NB4 (cell line): ENCODE data around the gene GNMT.
A peak's percentile ranks its signal among the peaks of the same experiment; 100 is the strongest.

Experiments
- DNase-seq: peaks from one replicate; pipeline ENCODE4 v3.0.0; 2010; ENCODE audit warnings: low read depth
- H3K4me3 ChIP-seq: one replicate; pipeline ENCODE4 v1.5.1; 2011; ENCODE audit warnings: mild to moderate bottlenecking, low read depth, low read length, moderate library complexity
- MYC ChIP-seq: IDR thresholded peaks from 2 replicates; pipeline ENCODE4 v1.6.1; 2011; ENCODE audit warnings: low read depth, low read length
- POLR2A ChIP-seq: IDR thresholded peaks from 2 replicates; pipeline ENCODE4 v1.6.1; 2011; ENCODE audit warnings: mild to moderate bottlenecking; ENCODE audit not compliant: insufficient read length; ENCODE audit errors: extremely low read depth
- TF ChIP-seq, protein P1 (sequence below): IDR thresholded peaks from 2 replicates; pipeline ENCODE4 v1.6.1; 2011; ENCODE audit warnings: low read depth, low read length
- TF ChIP-seq, protein P2 (sequence below): IDR thresholded peaks from one replicate; pipeline ENCODE4 v1.5.1; 2012; ENCODE audit warnings: low read depth, low read length

Gene GNMT

GRCh38 chr6:42932412-42932811 lies 28.1 kb upstream of the GNMT start:
- TF ChIP-seq MYC, result no peak
- no peak for TF ChIP-seq POLR2A
- TF ChIP-seq, protein P1, sequence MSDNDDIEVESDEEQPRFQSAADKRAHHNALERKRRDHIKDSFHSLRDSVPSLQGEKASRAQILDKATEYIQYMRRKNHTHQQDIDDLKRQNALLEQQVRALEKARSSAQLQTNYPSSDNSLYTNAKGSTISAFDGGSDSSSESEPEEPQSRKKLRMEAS, result no peak
- TF ChIP-seq, protein P2, sequence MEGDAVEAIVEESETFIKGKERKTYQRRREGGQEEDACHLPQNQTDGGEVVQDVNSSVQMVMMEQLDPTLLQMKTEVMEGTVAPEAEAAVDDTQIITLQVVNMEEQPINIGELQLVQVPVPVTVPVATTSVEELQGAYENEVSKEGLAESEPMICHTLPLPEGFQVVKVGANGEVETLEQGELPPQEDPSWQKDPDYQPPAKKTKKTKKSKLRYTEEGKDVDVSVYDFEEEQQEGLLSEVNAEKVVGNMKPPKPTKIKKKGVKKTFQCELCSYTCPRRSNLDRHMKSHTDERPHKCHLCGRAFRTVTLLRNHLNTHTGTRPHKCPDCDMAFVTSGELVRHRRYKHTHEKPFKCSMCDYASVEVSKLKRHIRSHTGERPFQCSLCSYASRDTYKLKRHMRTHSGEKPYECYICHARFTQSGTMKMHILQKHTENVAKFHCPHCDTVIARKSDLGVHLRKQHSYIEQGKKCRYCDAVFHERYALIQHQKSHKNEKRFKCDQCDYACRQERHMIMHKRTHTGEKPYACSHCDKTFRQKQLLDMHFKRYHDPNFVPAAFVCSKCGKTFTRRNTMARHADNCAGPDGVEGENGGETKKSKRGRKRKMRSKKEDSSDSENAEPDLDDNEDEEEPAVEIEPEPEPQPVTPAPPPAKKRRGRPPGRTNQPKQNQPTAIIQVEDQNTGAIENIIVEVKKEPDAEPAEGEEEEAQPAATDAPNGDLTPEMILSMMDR, result no peak
- no peak for DNase-seq
- peak overlapping the region; percentile 42 for H3K4me3 ChIP-seq

- peak overlapping the region; percentile 42 for H3K4me3 ChIP-seq
- TF ChIP-seq, protein P2, result no peak
- no peak for TF ChIP-seq MYC
- no peak for TF ChIP-seq POLR2A
- TF ChIP-seq, protein P1, result no peak
- DNase-seq, result peak; percentile 87
Measured at GRCh38 chr6:42933205-42933604, 27.3 kb upstream of the GNMT start.

DNA sequence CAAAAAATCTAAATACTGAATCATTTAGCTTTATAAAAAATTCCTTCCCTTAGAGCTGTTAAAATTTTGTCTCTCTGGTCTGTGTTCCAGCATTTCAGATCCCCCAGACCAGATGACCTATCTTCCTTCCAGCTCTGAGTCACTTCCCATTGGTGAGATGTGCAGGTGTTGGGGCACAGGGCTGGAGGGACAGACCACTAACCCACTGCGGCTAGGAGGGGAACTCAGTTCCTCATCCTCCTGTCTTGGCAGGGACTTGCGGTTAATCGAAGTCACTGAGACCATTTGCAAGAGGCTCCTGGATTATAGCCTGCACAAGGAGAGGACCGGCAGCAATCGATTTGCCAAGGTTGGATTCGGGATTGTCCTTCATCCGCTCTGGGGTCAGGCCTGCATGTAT lies 25.2 kb upstream of the GNMT start:
- TF ChIP-seq, protein P1, result no peak
- no peak for TF ChIP-seq MYC
- TF ChIP-seq POLR2A, result no peak
- TF ChIP-seq, protein P2, result no peak
- DNase-seq, result peak; percentile 69
- H3K4me3 ChIP-seq, result no peak overlapping the region

DNA sequence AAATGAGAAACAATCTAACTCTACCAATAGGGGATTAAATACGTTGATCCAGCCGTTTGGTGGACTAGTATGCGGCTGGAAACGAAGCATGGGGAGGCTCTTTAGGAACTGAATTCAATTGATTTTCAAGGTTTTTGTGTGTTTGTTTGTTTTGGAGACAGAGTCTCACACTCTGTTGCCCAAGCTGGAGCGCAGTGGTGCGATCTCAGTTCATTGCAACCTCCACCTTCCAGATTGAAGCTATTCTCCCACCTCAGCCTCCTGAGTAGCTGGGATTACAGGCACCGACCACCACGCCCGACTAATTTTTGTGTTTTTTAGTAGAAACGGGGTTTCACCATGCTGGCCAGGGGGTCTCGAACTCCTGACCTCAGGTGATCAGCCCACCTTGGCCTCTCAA lies 24.2 kb upstream of the GNMT start:
- no peak for TF ChIP-seq MYC
- TF ChIP-seq, protein P1, result no peak
- TF ChIP-seq, protein P2, result no peak
- no peak for TF ChIP-seq POLR2A
- no peak for DNase-seq

GRCh38 chr6:42937548-42938427 lies 22.8 kb upstream of the GNMT start:
- TF ChIP-seq MYC, result no peak
- no peak for TF ChIP-seq POLR2A
- TF ChIP-seq, protein P2, result no peak
- TF ChIP-seq, protein P1, result no peak
- no peak for DNase-seq
- no peak overlapping the region for H3K4me3 ChIP-seq

More for the DNA sequence above, 24.2 kb upstream of the GNMT start:
- no peak overlapping the region for H3K4me3 ChIP-seq
